Activated T-cell treated with anti-CD3 and anti-CD28 coated beads for 48 hours (primary cell): Measurements from ENCODE around the gene TMEM120A.
"Not testable (repeated sequence)": the region's sequence is repeated elsewhere in the genome, so short reads cannot be mapped to it uniquely, and the experiment has no call there.

ENCODE experiments used
- DNase-seq: peaks from one replicate; pipeline ENCODE4 v3.0.0-alpha.2; 2020; ENCODE audit warnings: low read depth

The TMEM120A gene

DNA sequence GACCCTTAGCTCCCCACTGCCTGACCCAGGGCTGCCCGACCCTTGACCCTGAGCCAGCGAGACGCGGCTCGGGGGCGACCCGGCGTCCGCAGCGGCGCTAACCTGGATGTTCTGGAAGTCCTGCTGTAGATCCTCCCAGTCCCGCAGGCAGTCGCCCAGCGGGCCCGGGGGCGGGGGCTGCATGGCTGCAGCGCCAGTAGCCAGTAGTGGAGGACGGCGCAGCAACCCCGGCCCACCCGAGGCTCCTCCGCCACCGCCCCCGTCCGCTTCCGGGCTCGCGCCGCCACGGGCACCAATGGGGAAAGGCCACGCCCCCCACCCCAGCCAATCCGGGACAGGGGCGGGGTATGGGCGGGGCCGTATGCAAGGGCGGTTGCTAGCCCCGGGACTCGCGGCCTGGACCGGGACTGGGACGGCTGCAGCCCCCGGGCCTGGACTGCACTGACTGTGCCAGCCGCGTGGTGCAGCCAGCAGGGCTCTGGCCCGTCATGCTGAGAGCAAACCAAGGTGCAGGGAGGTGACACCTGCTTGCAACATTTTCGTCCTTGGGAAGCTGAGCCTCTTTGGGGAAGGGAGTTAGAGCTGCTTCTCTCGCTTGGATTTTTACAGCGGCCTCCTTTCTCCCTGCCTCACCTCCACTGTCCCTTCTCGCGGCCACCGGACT lies at the start of gene TMEM120A:
Gene TMEM120A (minus strand): TSS at position 208 of the 664 bp plus-strand sequence. CDS start 25 bp downstream, at position 183.
- DNase-seq, result peak; percentile 95

DNA sequence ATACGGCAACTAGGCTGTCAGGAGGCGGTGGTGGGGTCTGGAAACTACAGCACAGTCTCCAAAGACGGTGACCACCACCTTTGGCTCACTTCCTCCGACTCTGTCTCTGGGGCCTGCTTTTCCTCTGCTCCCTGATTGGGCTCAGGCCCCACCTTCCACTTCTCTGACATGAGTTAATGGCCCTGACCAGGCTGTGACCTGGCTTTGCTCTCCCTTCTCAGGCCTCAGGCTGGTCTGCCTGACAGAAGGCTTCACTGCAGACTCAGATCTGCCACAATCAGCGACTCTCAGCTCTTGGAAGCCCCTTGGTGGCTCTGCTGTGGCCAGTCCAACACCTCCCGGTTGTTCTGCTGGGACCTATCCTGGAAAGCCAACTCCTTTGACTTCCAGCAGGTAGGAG lies 45.7 kb upstream of the TMEM120A start:
- no peak for DNase-seq

DNA sequence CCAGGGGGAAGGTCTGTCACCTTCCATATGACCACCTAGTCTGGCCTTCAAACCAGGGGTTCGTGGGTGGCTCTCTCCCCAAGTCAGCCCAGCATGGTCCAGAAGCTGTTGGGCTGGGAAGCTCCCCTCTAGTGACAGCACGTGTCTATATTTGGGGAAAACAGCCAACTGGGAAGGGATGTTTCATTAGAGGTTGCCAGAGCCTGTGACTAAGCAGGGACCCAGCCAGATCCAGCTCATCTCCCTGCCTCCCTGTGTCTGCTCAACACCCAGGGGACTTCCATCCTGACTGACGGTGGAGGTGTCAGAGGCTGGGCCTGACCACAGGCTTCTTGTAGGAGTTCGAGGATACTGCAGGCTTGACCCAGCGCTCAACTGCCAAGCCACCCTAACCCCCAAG lies 42.9 kb upstream of the TMEM120A start:
- DNase-seq, result no peak

DNA sequence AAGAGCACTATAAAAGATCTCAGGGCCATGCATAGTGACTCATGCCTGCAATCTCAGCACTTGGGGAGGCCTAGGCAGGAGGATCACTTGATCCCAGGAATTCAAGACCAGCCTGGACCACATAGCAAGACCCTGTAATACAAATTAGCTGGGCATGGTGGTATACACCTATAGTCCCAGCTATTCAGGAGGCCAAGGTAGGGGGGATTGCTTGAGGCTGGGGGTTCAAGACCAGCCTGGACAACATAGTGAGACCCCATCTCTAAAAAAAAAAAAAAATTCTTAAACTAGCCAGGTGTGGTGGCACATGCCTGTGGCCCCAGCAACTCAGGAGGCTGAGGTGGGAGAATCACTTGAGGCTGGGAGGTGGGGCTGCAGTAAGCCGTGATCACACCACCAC lies 37.6 kb upstream of the TMEM120A start:
- no peak for DNase-seq

DNA sequence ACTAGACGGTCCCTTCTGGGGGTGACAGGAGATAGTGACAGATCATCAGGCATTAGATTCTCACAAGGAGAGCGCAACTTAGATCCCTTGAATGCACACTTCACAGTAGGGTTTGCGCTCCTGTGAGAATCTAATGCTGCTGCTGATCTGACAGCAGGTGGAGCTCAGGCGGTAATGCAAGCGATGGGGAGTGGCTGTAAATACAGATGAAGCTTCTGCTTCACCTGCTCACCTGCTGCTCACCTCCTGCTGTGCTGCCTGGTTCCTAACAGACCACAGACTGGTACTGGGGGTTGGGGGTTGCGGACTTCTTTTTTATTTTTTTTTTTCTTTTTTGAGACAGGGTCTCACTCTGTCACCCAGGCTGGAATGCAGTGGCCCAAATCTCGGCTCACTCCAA lies 35.3 kb upstream of the TMEM120A start:
- not testable (repeated sequence) for DNase-seq

DNA sequence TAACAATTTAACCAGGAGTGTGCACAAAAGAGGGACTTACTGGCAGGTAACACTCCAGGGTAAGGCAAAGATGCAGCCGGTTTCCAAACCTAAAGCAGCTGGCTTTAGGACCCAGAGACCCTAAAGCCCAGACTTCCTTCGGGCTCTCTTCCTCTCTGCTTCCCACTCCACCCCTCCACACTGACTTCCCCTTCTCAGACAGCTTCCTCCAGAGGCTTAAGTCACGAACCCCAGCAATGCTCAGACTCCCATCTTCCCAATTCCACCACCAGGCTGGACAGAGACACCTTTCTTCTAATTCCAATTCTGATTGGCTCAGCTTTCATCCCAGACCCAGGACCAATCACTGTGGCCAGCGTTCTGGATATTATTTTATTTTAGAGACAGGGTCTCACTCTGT lies 28.6 kb upstream of the TMEM120A start:
- no peak for DNase-seq

DNA sequence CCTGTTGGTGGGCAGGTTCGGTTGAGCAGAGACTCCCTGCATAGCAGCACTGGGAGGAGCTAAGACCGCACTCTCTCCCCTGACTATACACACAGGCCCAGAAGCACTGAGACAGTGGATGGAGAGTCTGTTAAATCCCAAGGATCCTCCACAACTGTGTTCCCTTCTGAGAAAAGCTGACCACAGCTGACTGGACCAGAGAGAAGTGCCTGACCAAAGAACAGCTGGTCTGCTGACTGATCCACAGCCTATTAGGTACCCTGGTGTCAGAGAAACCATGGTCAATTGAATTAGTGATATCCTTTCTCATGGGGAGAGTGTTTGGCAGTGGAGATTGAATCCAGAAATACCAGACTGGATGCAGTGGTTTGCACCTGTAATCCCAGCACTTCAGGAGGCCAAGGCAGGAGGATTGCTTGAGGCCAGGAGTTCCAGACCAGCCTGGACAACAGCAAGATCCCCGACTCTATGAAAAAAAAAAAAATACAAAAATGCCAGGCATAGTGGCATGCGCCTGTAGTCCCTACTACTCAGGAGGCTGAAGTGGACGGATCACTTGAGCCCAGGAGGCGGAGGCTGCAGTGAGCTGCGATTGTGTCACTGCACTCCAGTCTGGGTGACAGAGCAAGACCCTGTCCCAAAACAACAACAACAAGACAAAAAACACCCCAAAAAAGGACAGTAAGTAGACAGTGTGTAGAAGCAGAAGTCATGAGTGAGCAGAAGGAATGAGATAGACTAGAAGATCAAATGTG lies 27.8 kb upstream of the TMEM120A start:
- no peak for DNase-seq

DNA sequence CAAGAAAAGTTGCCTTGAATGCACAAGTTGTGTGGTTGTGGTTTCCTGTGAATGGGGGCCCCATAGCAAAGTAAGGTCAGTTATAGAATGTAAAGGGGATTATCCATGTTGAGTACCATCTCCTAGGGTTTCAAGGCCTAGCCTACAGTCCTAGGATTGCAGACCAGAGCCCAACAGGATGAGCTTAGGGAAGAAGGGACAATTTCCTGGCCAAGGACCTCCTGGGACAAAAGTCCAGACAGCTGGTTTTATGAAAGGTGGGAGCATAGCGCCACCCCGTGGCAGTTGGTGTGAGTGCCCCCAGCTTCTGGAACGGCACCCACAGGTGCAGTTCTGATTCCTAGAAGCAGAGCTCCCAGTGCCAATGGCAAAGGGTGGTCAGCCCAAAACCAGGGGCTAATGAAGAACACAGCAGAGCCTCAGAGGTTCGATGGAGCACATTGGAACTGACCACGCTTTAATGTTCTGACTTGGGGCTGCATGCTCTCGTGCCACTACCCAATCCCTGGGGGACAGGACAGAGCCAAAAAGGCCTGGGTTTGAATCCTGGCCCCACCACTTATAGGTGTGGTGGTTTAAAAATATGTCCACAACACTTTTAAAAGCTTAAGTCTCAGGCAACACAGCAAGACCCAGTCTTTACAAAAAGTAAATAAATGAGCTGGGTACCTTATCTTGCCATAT lies 25.8 kb upstream of the TMEM120A start:
- peak; percentile 63 for DNase-seq

DNA sequence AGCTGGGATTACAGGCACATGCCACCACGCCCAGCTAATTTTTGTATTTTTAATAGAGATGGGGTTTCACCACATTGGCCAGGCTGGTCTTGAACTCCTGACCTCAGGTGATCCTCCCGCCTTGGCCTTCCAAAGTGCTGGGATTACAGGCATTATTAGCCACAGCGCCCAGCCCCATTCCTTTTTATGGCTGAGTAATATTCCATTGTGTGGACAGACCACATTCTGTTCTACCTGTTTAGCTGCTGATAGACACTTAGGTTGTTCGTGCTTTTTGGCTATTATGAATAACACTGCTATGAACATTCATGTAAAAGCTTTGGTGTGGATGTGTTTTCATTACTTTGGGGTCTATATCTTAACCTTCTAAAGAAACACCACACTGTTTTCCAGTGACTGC lies 24.1 kb upstream of the TMEM120A start:
- not testable (repeated sequence) for DNase-seq

DNA sequence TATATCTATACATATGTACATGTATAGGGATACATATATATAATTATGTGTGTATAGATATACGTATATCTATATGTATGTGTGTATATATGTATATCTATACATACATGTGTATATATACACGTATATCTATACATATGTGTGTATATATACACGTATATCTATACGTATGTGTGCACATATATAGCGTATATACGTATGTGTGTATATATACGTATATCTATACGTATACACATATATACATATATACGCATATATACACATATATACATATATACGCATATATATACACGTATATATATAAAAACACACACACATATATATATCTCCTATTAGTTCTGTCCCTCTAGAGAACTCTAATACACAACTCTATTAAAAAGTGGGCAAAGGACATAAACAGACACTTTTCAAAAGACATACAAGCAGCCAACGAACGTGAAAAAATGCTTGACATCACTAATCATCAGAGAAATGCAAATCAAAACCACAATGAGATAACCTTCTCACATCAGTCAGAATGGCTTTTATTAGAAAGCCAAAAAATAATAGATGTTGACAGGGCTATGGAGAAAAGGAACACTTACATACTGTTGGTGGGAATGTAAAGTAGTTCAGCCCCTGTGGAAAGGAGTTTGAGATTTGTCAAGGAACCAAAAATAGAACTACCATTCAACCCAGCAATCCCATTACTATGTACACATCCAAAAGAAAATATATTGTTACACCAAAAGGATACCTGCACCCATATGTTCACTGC lies 22.0 kb upstream of the TMEM120A start:
- no peak for DNase-seq

DNA sequence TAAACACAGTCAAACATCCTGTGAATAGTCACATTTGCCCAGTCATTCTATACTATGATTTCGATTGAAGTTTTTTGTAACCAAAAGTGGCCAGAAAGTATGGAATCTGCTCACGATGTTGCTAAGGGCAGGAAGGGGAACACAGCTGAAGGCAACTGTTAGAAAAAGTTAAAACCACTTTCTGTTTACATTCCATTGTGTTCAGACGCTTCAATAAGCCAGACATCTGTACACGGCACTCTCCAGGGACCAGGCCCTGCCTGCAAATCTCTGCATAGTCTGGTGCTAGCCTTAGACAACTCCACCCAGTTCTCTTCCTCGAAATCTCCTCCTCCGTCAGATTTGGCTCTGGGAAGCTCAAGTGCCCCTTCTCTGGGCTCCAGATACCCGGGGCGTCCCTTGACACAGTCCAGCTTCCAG lies 17.1 kb upstream of the TMEM120A start:
- no peak for DNase-seq

DNA sequence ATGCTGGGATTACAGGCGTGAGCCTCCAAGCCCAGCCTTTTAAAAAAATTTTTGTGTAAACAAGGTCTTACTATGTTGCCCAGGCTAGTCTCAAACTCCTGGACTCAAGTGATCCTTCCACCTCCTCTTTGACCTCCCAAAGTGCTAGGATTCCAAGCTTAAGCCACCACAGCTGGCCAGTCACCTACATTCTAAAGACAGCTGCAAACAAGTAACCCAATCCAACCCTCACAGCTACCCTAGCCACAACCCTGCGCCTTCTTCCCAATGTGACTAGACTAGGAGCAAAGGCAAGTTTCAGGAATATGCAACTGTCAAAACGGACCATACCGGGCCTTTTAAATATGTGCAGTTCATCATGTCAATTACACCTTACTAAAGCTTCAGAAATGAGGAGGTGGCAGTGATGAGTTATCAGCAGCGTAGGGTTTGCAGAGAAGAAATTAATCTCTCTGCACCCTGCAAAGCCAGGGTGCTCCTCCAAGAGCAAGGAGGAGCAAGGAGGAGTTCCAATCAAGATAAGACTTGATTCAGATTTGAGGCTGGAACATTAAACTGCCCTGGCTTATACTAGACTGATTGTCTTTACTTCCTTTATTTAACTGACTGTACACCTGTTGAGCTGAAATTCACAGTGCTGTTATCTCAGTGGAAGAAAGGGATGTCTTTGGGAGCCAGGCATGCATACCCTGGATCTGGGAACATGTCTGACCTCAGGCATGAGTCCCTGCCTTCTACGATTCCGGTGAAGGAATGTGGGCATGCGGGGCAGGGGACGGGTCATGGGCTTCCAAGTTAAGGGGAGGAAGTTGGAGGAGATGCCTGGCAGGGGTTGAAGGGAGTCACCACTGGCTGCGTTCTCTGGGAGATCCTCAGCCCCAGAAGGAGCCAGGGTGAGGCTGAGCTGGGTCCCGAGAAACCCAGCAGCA lies 15.5 kb upstream of the TMEM120A start:
- no peak for DNase-seq

DNA sequence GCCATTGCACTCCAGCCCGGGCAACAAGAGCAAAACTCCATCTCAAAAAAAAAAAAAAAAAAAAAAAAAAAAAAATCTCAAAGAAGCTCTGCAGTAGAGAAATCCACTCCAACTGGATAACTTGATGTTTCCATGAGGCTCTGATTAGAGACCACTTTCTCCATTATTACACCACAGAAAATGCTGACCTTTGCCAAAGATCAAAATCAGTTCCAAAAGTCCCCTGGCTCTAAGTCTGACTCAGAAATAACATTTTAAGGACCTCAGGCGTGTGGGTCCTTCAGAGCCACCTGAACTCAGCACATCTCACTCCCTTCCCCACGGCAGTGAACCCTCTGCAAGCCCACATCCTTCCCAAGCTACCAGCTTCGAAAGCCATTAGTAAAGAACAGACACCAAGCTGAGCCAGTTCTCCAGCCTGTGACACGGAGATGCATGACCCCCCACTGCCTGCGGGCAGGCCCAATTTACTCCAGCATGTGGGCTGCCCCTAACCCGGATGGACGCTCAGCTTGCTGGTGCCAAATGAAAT lies 13.8 kb upstream of the TMEM120A start:
- DNase-seq, result no peak

DNA sequence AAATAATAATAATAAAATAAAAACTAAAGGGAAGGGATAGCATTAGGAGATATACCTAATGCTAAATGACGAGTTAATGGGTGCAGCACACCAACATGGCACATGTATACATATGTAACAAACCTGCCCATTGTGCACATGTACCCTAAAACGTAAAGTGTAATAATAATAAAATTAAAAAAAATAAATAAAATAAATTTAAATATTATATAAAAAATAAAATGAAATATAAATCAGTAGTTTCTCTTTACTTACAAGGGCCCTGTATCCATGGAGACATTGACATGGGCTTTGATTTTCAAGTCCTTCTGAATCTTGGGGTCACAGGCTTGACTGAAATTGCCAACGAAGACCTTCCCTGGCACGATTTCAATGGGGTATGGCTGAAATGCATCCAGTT lies 10.6 kb upstream of the TMEM120A start:
- not testable (repeated sequence) for DNase-seq

DNA sequence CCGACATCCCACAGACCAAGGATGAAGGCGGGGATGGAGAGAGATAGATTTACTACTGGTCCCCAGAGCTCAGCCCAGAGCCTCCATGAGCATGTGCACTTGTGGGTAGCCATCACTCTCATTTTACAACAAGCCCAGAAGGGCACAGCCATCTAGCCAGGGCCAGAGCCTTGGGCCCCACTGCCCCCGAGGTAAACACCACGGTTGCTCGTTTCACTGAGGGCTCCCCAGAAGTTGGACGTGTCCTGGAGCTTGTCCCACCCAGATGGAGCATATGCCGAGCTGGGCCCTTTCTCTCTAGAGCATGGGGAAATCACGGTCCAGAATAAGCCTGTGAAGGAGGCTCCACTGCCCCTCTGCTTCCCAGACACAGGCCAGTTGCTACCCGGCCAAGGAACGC lies 9.0 kb upstream of the TMEM120A start:
- no peak for DNase-seq

DNA sequence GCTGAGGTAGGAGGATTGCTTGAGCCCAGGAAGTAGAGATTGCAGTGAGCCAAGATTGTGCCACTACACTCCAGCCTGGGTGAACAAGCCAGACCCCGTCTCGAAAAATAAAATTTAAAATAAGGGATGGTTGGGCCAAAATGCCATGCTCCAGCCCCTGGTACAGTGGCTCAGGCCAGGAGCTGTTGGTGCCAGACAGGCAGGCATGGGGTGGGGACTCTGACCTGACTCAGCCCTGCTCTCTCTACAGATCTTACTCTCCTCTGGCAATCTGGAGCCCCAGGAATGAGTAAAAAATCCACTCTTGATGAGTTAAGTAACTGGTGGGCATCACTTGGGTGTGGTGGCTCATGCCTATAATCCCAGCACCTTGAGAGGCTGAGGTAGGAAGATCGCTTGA lies 8.4 kb upstream of the TMEM120A start:
- no peak for DNase-seq

DNA sequence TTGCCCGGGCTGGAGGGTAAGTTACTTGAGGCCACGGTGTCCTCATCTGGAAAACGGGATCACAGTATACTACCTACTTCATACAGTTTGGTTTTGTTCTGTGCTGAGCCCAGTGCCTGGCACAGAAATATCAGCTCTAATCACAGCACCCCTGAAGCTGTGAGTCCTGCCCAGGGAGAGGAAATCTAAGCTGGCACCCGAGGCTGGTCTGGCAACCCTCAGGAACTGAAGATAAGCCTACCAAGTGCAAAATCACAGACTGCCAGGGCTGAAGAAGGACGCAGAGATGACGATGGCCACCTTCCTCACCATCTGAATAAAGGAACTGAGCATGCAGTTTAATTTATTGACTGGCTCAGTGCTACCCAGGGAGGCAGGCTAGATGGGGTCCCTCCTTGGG lies 7.7 kb upstream of the TMEM120A start:
- no peak for DNase-seq

DNA sequence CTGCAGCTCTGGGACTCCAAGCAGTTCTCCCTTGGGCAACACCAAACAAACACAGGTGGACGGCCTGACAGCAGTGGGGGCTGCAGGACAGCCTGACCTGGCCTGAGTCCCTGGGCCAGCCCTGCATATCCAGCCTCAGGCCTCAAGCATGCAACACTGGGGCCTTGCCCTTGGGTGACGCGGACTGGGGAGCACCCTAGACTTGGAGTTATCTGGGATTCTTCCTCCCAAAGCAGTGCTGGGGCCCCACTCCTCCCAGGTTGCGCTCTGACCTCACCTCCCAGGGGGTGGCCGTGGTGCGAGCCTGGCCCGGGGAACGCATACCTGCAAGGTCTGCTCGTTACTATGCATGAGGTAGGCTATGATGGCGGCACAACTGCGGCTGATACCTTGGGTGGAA lies 6.2 kb upstream of the TMEM120A start:
- no peak for DNase-seq

DNA sequence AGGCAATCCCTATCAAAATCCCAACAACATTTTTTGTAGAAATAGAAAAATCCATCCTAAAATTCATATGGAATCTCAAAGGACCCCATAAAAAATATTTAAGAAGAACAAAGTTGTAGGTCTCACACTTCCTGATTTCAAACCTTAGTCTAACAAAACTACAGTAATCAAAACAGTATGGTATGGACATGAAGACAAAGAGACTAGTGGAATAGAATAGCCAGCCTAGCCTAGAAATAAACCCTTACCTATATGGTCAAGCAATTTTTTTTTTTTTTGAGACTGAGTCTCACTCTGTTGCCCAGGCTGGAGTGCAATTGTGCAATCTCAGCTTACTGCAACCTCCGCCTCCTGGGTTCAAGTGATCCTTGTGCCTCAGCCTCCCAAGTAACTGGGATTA lies 3.6 kb upstream of the TMEM120A start:
- DNase-seq, result no peak

DNA sequence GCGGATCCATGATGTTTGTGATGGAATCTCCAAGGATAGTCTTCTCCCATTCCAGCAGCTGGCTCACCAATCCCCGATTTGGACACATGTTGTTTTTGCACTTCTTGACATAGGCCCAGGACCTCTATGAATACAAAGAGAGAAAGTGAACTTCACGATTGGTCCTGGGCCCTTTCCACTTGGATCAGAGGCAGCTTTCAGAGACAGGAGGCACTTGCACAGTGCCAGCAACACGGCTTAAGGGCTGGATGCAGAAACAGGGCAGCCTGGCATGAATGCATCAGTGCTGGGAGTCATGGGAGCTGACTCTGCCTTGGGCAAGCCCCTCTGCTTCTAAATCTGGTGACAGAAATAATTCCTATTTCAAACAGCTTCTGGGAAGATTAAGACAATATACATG lies 2.1 kb upstream of the TMEM120A start:
- DNase-seq, result no peak

DNA sequence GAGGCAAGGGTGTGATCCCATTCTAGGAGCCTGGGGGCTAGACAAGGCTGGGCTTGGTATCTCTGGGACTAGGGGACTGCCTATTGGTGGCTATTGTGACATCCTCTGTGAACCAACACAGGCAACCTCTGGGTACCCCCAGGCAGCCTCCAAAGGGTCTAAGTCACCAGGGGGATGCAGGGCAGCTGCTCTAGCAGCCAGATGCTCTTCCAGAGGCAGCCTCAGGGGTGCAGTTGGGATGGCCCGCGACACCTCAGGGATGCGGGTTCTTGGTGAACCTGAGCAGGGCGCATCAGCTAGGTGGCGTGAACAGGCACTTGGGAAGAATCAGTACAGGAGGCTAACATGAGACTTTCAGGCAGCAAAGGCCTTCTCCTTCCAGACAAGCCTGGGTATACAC lies 1.6 kb upstream of the TMEM120A start:
- DNase-seq, result no peak
